NB4 (cell line): ENCODE measurements around the gene MAGI2.

ENCODE experiments used
- POLR2A ChIP-seq: IDR thresholded peaks from 2 replicates; pipeline ENCODE4 v1.6.1; 2011; ENCODE audit warnings: mild to moderate bottlenecking; ENCODE audit not compliant: insufficient read length; ENCODE audit errors: extremely low read depth
- TF ChIP-seq, protein P1 (sequence below): IDR thresholded peaks from one replicate; pipeline ENCODE4 v1.5.1; 2012; ENCODE audit warnings: low read depth, low read length

DNA sequence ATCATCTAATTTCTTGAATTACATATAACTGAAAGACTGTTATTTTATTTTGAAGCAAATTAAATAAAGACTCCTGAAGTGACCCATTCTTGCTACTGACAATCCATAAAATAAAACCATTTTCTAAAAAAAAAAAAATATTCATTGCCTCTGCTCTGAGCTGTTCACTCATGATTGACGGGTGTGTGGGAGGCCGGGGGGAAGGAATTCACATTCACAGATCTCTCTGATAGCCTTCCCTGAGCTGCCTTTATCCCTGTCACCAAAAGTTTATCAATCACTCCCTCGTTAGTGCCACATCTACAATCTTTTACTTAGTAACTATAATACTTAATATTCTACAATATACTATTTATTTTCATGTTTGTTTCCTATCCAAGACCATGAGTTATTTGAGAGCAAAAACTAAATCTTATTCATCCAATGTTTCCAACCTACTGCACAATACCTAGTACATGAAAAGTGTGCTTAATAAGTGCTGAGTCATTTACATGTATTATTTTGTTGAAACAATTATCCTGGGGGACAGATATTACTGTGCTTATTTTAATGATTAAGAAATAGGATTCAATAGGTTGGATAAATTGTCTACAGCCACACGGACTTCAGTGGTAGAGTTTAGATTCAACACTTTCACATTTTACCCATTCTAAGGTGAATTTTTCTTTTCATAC lies 1036.2 kb downstream of the MAGI2 start:
- TF ChIP-seq, protein P1, sequence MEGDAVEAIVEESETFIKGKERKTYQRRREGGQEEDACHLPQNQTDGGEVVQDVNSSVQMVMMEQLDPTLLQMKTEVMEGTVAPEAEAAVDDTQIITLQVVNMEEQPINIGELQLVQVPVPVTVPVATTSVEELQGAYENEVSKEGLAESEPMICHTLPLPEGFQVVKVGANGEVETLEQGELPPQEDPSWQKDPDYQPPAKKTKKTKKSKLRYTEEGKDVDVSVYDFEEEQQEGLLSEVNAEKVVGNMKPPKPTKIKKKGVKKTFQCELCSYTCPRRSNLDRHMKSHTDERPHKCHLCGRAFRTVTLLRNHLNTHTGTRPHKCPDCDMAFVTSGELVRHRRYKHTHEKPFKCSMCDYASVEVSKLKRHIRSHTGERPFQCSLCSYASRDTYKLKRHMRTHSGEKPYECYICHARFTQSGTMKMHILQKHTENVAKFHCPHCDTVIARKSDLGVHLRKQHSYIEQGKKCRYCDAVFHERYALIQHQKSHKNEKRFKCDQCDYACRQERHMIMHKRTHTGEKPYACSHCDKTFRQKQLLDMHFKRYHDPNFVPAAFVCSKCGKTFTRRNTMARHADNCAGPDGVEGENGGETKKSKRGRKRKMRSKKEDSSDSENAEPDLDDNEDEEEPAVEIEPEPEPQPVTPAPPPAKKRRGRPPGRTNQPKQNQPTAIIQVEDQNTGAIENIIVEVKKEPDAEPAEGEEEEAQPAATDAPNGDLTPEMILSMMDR = no peak
- no peak for TF ChIP-seq POLR2A
